ENCODE data around the gene VWA5A.

DNA sequence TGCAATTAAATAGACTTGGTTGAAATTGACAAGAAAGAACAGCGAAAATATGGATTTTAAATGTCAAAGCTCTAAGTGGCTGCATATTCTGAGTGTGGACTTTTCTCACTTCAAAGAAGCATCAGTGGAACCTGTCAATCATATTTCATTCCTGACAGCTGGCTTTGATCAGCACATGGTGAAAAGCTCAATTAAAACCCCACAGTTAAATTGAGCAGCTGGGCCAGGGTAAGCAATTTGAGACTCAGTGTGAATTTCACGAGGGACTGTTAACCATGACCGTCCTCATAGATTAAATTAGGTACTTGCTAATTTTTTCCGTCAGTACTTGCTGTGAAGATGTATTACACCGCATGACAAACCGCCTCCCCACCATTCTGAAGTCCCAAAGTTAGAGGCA lies 56.9 kb downstream of the VWA5A start:
- TF ChIP-seq, protein P1, sequence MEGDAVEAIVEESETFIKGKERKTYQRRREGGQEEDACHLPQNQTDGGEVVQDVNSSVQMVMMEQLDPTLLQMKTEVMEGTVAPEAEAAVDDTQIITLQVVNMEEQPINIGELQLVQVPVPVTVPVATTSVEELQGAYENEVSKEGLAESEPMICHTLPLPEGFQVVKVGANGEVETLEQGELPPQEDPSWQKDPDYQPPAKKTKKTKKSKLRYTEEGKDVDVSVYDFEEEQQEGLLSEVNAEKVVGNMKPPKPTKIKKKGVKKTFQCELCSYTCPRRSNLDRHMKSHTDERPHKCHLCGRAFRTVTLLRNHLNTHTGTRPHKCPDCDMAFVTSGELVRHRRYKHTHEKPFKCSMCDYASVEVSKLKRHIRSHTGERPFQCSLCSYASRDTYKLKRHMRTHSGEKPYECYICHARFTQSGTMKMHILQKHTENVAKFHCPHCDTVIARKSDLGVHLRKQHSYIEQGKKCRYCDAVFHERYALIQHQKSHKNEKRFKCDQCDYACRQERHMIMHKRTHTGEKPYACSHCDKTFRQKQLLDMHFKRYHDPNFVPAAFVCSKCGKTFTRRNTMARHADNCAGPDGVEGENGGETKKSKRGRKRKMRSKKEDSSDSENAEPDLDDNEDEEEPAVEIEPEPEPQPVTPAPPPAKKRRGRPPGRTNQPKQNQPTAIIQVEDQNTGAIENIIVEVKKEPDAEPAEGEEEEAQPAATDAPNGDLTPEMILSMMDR (conservative IDR thresholded peaks at IDR 0.05; ENCODE audit: low read length): no peak
- TF ChIP-seq EZH2phosphoT487 (IDR thresholded peaks at IDR 0.05; ENCODE audit: borderline replicate concordance, low read depth, low read length): no peak
